Neural cell (in vitro differentiated cells): Measurements from ENCODE around the gene ROBO4. TPM values are rescaled to one million over a fixed set of nuclear protein-coding genes. Genes with fewer than 3 reads are reported as not detected.

Experiments
- H2AFZ ChIP-seq: fragments of 200-600, 300-800 bp; sonication (generic), shearing (Covaris generic); 2 replicates; pipeline ENCODE4 v1.6.0; 2014; ENCODE audit warnings: low read depth, mild to moderate bottlenecking, antibody characterized with exemption, low read length, moderate library complexity
- H3F3A ChIP-seq: fragments of 200-600 bp; shearing (Covaris generic); 2 replicates; pipeline ENCODE4 v1.6.1; 2016; ENCODE audit warnings: mild to moderate bottlenecking, moderate library complexity, mixed read lengths, antibody characterized with exemption, low read length; ENCODE audit not compliant: insufficient read depth, poor library complexity, severe bottlenecking
- H3K27ac ChIP-seq: fragments of 200-600, 300-800 bp; sonication (generic), shearing (Covaris generic); 2 replicates; pipeline ENCODE4 v1.5.1; 2014; ENCODE audit warnings: mild to moderate bottlenecking, low read length, moderate library complexity
- H3K27me3 ChIP-seq: fragments of 300-800, 200-600 bp; sonication (generic), shearing (Covaris generic); 2 replicates; pipeline ENCODE4 v1.6.0; 2014; ENCODE audit warnings: mild to moderate bottlenecking, low read depth, low read length, moderate library complexity; ENCODE audit not compliant: insufficient read depth
- H3K36me3 ChIP-seq: fragments of 300-800, 200-600 bp; sonication (generic), shearing (Covaris generic); 2 replicates; pipeline ENCODE4 v1.5.1; 2014; ENCODE audit warnings: mild to moderate bottlenecking, antibody characterized with exemption, low read length, moderate library complexity; ENCODE audit not compliant: insufficient read depth
- H3K4me2 ChIP-seq: fragments of 300-800, 200-600 bp; sonication (generic), shearing (Covaris generic); 2 replicates; pipeline ENCODE4 v1.6.0; 2014; ENCODE audit warnings: mild to moderate bottlenecking, low read length
- H3K4me3 ChIP-seq: fragments of 300-800, 200-600 bp; sonication (generic), shearing (Covaris generic); 2 replicates; pipeline ENCODE4 v1.5.1; 2014; ENCODE audit warnings: mild to moderate bottlenecking, low read length, moderate library complexity
- H3K79me2 ChIP-seq: fragments of 200-600 bp; shearing (Covaris generic); replicated peaks from 2 replicates; pipeline ENCODE4 v1.6.0; 2014; ENCODE audit warnings: mild to moderate bottlenecking, low read length, moderate library complexity; ENCODE audit not compliant: insufficient read depth
- H3K9ac ChIP-seq: fragments of 300-800, 200-600 bp; sonication (generic), shearing (Covaris generic); 2 replicates; pipeline ENCODE4 v1.6.1; 2016; ENCODE audit warnings: mild to moderate bottlenecking, low read length, mixed read lengths
- H3K9me2 ChIP-seq: fragments of 200-600 bp; shearing (Covaris generic); 2 replicates; pipeline ENCODE4 v1.6.1; 2016; ENCODE audit warnings: mild to moderate bottlenecking, low read length, mixed read lengths; ENCODE audit not compliant: insufficient read depth
- H3K9me3 ChIP-seq: fragments of 200-600, 300-800 bp; sonication (generic), shearing (Covaris generic); 2 replicates; pipeline ENCODE4 v1.6.1; 2016; ENCODE audit warnings: mild to moderate bottlenecking, mixed run types, low read length, moderate library complexity, mixed read lengths
- H4K20me1 ChIP-seq: fragments of 200-600 bp; shearing (Covaris generic); 2 replicates; pipeline ENCODE4 v1.6.1; 2016; ENCODE audit warnings: mild to moderate bottlenecking, mixed run types; ENCODE audit not compliant: insufficient read depth
- CTCF ChIP-seq: fragments of 450-650 bp; IDR thresholded peaks from 2 replicates; pipeline ENCODE4 v1.5.1; 2014; ENCODE audit warnings: antibody characterized with exemption, mild to moderate bottlenecking, moderate library complexity; ENCODE audit not compliant: poor library complexity, severe bottlenecking
- EP300 ChIP-seq: fragments of 450-650 bp; conservative IDR thresholded peaks from 2 replicates; pipeline ENCODE4 v1.6.1; 2014; ENCODE audit warnings: antibody characterized with exemption, mild to moderate bottlenecking, moderate library complexity; ENCODE audit not compliant: poor library complexity, severe bottlenecking
- EZH2 ChIP-seq: fragments of 200-600, 300-800 bp; shearing (Covaris generic), sonication (generic); IDR thresholded peaks from 2 replicates; pipeline ENCODE4 v1.6.1; 2014; ENCODE audit warnings: antibody characterized with exemption, low read length, borderline replicate concordance, mild to moderate bottlenecking; ENCODE audit not compliant: insufficient read depth, poor library complexity, severe bottlenecking
- MXI1 ChIP-seq: fragments of 450-650 bp; conservative IDR thresholded peaks from 2 replicates; pipeline ENCODE4 v1.6.1; 2014; ENCODE audit warnings: antibody characterized with exemption, mild to moderate bottlenecking; ENCODE audit not compliant: poor library complexity, severe bottlenecking
- POLR2AphosphoS5 ChIP-seq: IDR thresholded peaks from 2 replicates; pipeline ENCODE4 v1.6.1; 2012
- RAD21 ChIP-seq: fragments of 450-650 bp; conservative IDR thresholded peaks from 2 replicates; pipeline ENCODE4 v1.6.1; 2014; ENCODE audit warnings: antibody characterized with exemption, mild to moderate bottlenecking, moderate library complexity
- REST ChIP-seq: IDR thresholded peaks from 2 replicates; pipeline ENCODE4 v1.6.1; 2012; ENCODE audit warnings: borderline replicate concordance
- SMC3 ChIP-seq: fragments of 450-650 bp; conservative IDR thresholded peaks from 2 replicates; pipeline ENCODE4 v1.6.1; 2014; ENCODE audit warnings: antibody characterized with exemption, mild to moderate bottlenecking, moderate library complexity; ENCODE audit not compliant: poor library complexity
- TAF1 ChIP-seq: IDR thresholded peaks from 2 replicates; pipeline ENCODE4 v1.6.1; 2012; ENCODE audit warnings: low read depth
- polyA plus RNA-seq: library from polyadenylated mRNA; depleted of rRNA; stranded (reverse); fragments of >200 nt; gene quantifications from 2 replicates; pipeline ENCODE4 v1.2.3, GENCODE V29; 2014

Gene ROBO4
- polyA plus RNA-seq, 1 donor from 2014 or later, result not detected

- H3K36me3 ChIP-seq, result no peaks in the 10 kb centered on the region
- no peak overlapping the region for H3K27ac ChIP-seq
- H4K20me1 ChIP-seq, result no peaks in the 10 kb centered on the region
- H3K4me2 ChIP-seq, result no peak overlapping the region
- no peaks in the 10 kb centered on the region for H3K79me2 ChIP-seq
- no peaks in the 10 kb centered on the region for H3K9me2 ChIP-seq
- no peak overlapping the region for H3K9ac ChIP-seq
- no peaks in the 10 kb centered on the region for H3K27me3 ChIP-seq
- no peaks in the 10 kb centered on the region for H3F3A ChIP-seq
- H2AFZ ChIP-seq, result no peak overlapping the region
- TF ChIP-seq RAD21 (no peak), EZH2 (no peak), CTCF (no peak), REST (no peak), MXI1 (no peak), POLR2AphosphoS5 (no peak), EP300 (no peak)
- H3K9me3 ChIP-seq, result no peaks in the 10 kb centered on the region
- H3K4me3 ChIP-seq, result no peak overlapping the region
These were observed 39.8 kb upstream of the ROBO4 start for GRCh38 chr11:124937336-124937935.

- Histone ChIP-seq H3K36me3 (no peaks in the 10 kb centered on the region), H3K9me3 (no peaks in the 10 kb centered on the region), H3K27me3 (no peaks in the 10 kb centered on the region), H2AFZ (no peak within 1 kb of the TSS), H4K20me1 (no peaks in the 10 kb centered on the region), H3K79me2 (no peaks in the 10 kb centered on the region), H3F3A (no peaks in the 10 kb centered on the region), H3K9me2 (no peaks in the 10 kb centered on the region), H3K9ac (no peak within 1 kb of the TSS), H3K4me3 (no peak within 1 kb of the TSS), H3K4me2 (no peak within 1 kb of the TSS), H3K27ac (no peak within 1 kb of the TSS)
- TF ChIP-seq EP300 (no peak), RAD21 (no peak), MXI1 (no peak), SMC3 (no peak), REST (no peak), TAF1 (no peak), EZH2 (no peak)
These were observed 38.2 kb upstream of the ROBO4 start, which contains the start of gene HEPACAM for GRCh38 chr11:124935548-124936514. Gene HEPACAM (minus strand): TSS chr11:124936047. CDS start chr11:124936006, 41 bp downstream.
